ENCODE measurements around the gene AK8.

The AK8 gene

DNA sequence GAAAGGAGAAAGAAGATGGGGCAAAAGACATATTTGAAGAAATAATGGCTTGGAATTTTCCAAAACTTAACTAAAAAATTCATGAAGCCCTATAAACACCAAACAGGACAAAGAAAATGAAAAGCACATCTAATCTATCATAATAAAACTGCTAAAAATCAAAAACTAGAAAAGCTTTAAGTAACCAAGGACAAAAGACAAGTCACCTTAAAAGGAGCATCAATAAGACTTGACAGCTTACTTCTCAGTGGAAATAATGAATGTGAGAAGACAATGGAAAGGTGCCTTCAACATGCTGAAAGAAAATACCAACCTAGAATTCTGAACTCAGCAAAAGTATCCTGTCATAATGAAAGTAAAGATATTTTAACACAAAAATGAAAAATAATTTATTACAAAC is 180.9 kb downstream of the AK8 start:
- TF ChIP-seq ELF4 (IDR thresholded peaks at IDR 0.05) (no peak), CTBP1 (IDR thresholded peaks at IDR 0.05; ENCODE audit: borderline replicate concordance) (no peak), FOXA1 (IDR thresholded peaks at IDR 0.05) (no peak), NFRKB (IDR thresholded peaks at IDR 0.05) (no peak), FOXM1 (IDR thresholded peaks at IDR 0.05; ENCODE audit: borderline replicate concordance) (no peak), LEF1 (IDR thresholded peaks at IDR 0.05; ENCODE audit: borderline replicate concordance) (no peak), ZNF384 (IDR thresholded peaks at IDR 0.05) (no peak), SUZ12 (IDR thresholded peaks at IDR 0.05) (no peak), FOXK2 (IDR thresholded peaks at IDR 0.05) (no peak), BHLHE40 (IDR thresholded peaks at IDR 0.05; ENCODE audit: borderline replicate concordance) (no peak), ARNT (IDR thresholded peaks at IDR 0.05) (no peak), L3MBTL2 (conservative IDR thresholded peaks at IDR 0.05) (no peak), TARDBP (IDR thresholded peaks at IDR 0.05) (no peak), SP1 (IDR thresholded peaks at IDR 0.05) (no peak), HDGF (IDR thresholded peaks at IDR 0.05; ENCODE audit: borderline replicate concordance) (no peak)
- TF ChIP-seq, protein P1, sequence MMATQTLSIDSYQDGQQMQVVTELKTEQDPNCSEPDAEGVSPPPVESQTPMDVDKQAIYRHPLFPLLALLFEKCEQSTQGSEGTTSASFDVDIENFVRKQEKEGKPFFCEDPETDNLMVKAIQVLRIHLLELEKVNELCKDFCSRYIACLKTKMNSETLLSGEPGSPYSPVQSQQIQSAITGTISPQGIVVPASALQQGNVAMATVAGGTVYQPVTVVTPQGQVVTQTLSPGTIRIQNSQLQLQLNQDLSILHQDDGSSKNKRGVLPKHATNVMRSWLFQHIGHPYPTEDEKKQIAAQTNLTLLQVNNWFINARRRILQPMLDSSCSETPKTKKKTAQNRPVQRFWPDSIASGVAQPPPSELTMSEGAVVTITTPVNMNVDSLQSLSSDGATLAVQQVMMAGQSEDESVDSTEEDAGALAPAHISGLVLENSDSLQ (IDR thresholded peaks at IDR 0.05) = no peak
- ChIA-PET CTCF (no interaction called here), POLR2A (no interaction called here)
- no peak for DNase-seq (ENCODE audit: extremely low spot score)

DNA sequence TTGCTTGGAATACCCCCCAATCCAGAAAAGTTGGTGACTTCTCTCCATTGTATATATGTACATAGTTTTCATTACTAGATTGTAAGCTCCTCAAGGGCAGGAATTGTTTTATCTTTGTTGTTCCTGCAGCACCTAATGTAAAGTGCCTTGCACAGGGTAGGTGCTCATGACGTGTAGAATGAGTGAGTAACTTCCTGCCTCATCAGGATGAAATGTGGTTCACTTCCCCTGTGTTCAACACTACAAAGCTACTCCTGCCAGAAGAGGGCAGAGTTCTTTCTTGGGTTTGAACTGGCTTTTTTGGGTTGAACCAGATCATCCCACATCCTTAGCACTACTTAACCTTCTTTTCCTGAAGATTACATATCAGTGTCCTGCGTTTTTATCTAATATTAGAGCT is 183.9 kb downstream of the AK8 start:
- POLR2A ChIA-PET = interaction anchor here (0.7 to 1.1 kb wide), 2 partner anchors 25 to 62 kb away, joined by 3 read pairs; partner anchors contain the start of gene DDX31
- CTCF ChIA-PET = no interaction called here
- no peak for DNase-seq (ENCODE audit: extremely low spot score)
- no peak for TF ChIP-seq SP1 (IDR thresholded peaks at IDR 0.05)

DNA sequence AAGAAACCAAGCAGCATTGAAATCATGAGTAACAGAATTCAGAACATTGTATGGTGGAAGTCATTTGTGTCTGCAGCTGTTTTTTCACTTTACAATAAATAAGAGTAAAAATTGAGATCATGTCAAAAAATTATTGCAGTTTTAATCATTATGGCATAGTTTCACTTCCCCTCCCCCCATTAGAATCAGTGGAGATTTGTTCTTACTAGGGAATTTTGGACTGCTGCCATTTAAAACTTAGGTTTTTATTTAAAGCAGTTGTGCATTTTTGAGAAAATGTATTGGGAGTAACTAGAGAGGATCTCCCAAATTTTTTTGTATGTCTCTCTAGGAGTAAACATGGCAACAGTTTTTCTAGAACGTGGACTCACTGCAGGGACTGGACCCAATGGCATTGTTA is 187.4 kb downstream of the AK8 start:
- TF ChIP-seq NFRKB (IDR thresholded peaks at IDR 0.05) = no peak
- TF ChIP-seq, protein P1 (IDR thresholded peaks at IDR 0.05) = no peak
- no peak for TF ChIP-seq ZNF384 (IDR thresholded peaks at IDR 0.05)
- TF ChIP-seq LEF1 (IDR thresholded peaks at IDR 0.05; ENCODE audit: borderline replicate concordance) = no peak
- TF ChIP-seq BHLHE40 (IDR thresholded peaks at IDR 0.05; ENCODE audit: borderline replicate concordance) = no peak
- no peak for TF ChIP-seq L3MBTL2 (conservative IDR thresholded peaks at IDR 0.05)
- TF ChIP-seq SP1 (IDR thresholded peaks at IDR 0.05) = no peak
- no peak for TF ChIP-seq FOXA1 (IDR thresholded peaks at IDR 0.05)
- POLR2A ChIA-PET = no interaction called here
- CTCF ChIA-PET = no interaction called here
- no peak for DNase-seq (ENCODE audit: extremely low spot score)

- DNase-seq (ENCODE audit: extremely low spot score) = no peak
- ChIA-PET POLR2A (no interaction called here), CTCF (no interaction called here)
- no peak for TF ChIP-seq BHLHE40 (IDR thresholded peaks at IDR 0.05; ENCODE audit: borderline replicate concordance)
- no peak for TF ChIP-seq FOXM1 (IDR thresholded peaks at IDR 0.05; ENCODE audit: borderline replicate concordance)
- TF ChIP-seq L3MBTL2 (conservative IDR thresholded peaks at IDR 0.05) = no peak
- no peak for TF ChIP-seq FOXK2 (IDR thresholded peaks at IDR 0.05)
- no peak for TF ChIP-seq FOXA1 (IDR thresholded peaks at IDR 0.05)
- no peak for TF ChIP-seq TARDBP (IDR thresholded peaks at IDR 0.05)
- no peak for TF ChIP-seq CTBP1 (IDR thresholded peaks at IDR 0.05; ENCODE audit: borderline replicate concordance)
- no peak for TF ChIP-seq SUZ12 (IDR thresholded peaks at IDR 0.05)
- no peak for TF ChIP-seq ZNF384 (IDR thresholded peaks at IDR 0.05)
- TF ChIP-seq HDGF (IDR thresholded peaks at IDR 0.05; ENCODE audit: borderline replicate concordance) = no peak
- TF ChIP-seq SP1 (IDR thresholded peaks at IDR 0.05) = no peak
- TF ChIP-seq, protein P1 (IDR thresholded peaks at IDR 0.05) = no peak
- TF ChIP-seq NFRKB (IDR thresholded peaks at IDR 0.05) = no peak
- no peak for TF ChIP-seq ARNT (IDR thresholded peaks at IDR 0.05)
- TF ChIP-seq LEF1 (IDR thresholded peaks at IDR 0.05; ENCODE audit: borderline replicate concordance) = no peak
- no peak for TF ChIP-seq ELF4 (IDR thresholded peaks at IDR 0.05)
Measured at GRCh38 chr9:132683873-132684272, 194.2 kb downstream of the AK8 start.

- ChIA-PET CTCF (no interaction called here), POLR2A (no interaction called here)
- no peak for DNase-seq (ENCODE audit: extremely low spot score)
- TF ChIP-seq, protein P1 (IDR thresholded peaks at IDR 0.05) = no peak
- TF ChIP-seq SUZ12 (IDR thresholded peaks at IDR 0.05) (no peak), HDGF (IDR thresholded peaks at IDR 0.05; ENCODE audit: borderline replicate concordance) (no peak), ELF4 (IDR thresholded peaks at IDR 0.05) (no peak), NFRKB (IDR thresholded peaks at IDR 0.05) (no peak), FOXM1 (IDR thresholded peaks at IDR 0.05; ENCODE audit: borderline replicate concordance) (no peak), TARDBP (IDR thresholded peaks at IDR 0.05) (no peak), L3MBTL2 (conservative IDR thresholded peaks at IDR 0.05) (no peak), LEF1 (IDR thresholded peaks at IDR 0.05; ENCODE audit: borderline replicate concordance) (no peak), CTBP1 (IDR thresholded peaks at IDR 0.05; ENCODE audit: borderline replicate concordance) (no peak), SP1 (IDR thresholded peaks at IDR 0.05) (no peak), BHLHE40 (IDR thresholded peaks at IDR 0.05; ENCODE audit: borderline replicate concordance) (no peak), FOXA1 (IDR thresholded peaks at IDR 0.05) (no peak), FOXK2 (IDR thresholded peaks at IDR 0.05) (no peak), ARNT (IDR thresholded peaks at IDR 0.05) (no peak), ZNF384 (IDR thresholded peaks at IDR 0.05) (no peak)
Measured at GRCh38 chr9:132681561-132681960, 196.5 kb downstream of the AK8 start.
